Stimulated activated CD4-positive, alpha-beta T cell treated with anti-CD3 and anti-CD28 coated beads, Interleukin-12 subunit alpha, Interleukin-12 subunit beta, amount 100 ng/mL, for 4 hours (primary cell): ENCODE results near the gene SGIP1.
"Not testable (repeated sequence)": the region's sequence is repeated elsewhere in the genome, so short reads cannot be mapped to it uniquely, and the experiment has no call there.

ENCODE experiments used
- DNase-seq: peaks from one replicate; pipeline ENCODE4 v3.0.0-alpha.2; 2020

Gene SGIP1

DNA sequence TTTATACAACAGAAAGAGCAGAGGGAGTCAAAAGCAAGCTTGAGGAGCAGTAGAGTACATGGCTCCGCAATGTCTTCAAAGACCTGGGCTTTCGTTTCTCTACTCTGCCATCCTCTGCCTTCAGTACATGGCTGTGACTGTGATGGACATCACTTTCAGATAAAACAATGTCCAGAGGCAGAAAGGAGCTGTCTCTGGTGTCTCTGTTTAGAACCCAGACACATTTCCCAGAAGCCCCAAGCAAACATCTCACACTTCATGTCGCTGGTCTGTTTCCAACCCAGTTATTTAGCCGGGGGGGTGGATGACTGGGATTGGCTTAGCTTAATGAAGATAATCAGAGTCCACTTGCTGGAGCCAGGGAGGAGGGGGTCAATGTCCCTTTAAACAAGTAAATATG is 25.6 kb downstream of the SGIP1 start:
- DNase-seq = no peak

DNA sequence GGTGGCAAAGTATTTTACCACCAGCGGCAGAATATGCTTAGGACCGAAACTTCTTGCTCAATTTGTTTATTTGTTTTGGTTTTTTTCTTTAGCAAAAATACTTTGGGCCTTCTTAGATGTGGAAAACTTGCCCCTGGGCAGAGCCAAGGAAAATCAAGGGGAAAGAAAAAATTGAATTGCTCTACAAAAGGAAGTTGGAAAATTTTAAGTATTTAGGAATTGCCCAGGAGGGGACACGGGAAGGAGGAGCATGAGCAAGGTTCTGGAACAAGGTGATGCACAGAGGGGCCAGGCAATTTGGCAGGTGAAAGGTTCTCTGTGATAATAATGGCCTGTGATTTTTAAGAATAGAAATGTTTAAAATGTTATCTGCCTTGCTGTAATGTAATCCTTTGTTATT is 28.6 kb downstream of the SGIP1 start:
- DNase-seq = no peak

DNA sequence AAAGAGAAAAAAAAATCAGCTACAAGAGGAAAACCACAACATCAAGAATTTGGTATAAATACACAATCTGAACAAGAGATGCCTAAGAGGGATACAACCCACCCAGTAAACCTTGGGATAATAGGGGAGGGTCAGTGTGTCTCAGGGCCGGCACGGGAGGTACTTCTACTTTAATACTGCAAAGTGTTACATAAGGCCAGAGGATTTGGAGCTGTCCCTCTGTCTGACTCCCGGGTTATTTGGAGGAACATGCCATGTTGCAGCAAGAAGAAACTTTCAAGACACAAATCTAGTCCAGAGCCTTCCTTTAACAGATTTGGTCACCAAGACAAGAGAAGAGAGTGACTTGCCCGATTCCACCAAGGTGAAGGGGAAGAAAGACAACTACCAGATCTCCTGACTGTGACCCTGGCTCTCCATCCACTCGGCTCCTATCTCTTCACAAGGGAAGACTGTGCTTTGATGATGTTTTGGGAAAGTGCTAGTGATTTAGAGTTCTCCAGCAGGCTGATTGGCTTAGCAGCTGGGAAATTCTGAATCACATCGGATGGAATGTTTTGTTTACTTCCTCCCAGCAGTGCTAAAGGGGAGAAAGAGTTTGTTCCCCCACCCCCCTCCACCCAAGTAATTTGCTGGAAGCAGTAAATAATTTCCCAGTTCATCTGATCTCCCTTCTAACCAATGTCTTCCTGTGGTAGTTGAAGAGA is 29.3 kb downstream of the SGIP1 start:
- no peak for DNase-seq

DNA sequence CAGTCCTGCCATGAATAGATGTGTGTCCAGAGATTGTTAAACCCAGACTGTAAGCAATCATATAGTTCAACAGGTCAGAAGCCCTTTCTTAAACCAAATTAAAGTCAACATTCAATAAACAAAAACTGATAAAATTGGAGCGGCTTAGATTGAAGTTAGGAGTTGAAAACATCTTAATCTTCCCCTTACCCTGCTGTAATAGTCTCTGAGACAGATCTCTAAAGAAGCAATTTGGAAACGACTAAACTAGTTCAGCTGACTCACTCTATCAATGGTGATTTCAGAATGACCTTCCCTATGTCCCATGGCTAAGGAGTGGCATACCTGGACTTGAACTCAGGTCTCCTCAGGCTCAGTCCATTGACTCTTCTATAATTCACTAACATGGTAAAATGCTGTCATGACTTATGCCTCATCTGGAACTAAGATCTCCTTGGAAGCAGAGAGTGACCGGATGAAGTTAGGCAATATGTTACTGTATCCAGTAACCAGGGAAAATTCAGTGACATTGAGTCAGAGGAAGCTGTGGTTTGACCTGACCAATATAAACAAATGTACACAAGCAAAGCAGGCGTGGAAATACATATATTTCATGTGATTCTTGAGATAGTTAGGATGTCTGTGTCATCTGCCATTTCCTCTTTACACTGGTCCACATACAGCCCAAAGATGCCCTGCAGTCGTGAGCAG is 30.1 kb downstream of the SGIP1 start:
- DNase-seq = no peak

DNA sequence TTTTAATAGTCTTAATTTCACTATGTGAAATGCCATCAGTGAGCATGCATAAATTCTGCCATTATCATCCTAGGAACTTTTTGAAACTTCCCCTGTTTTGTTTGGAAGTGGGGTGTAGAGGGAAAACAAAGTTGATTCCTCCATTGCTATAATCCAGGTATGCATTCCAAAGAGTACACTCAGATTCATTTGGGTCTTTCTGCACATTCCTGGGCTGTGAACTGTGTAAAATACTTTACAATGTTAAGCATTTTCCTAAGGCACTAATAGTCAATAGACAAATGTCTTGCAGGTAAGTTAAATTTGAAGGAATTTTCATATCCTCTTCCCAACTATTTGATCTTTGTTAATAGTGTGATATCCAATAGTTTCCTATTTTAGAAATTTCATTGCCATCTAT is 36.2 kb downstream of the SGIP1 start:
- DNase-seq = no peak

DNA sequence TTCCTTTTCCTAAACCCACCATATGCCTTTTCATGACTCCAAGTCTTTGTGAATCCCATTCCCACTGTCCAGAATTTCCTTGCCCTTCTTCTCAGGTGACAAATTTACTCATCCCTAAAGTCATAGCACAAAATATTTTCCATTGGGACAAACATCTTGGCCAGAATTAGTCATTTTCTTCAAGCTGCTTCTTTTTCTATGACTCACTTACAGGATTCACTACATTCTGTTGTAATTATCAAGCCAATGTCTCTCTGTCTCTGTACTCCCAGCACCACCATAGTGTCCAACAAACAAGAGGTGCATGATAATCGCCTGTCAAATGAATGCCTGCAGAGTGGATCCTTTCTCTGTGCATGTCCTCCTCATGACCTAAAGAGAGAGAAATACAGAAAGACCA is 37.8 kb downstream of the SGIP1 start:
- no peak for DNase-seq

DNA sequence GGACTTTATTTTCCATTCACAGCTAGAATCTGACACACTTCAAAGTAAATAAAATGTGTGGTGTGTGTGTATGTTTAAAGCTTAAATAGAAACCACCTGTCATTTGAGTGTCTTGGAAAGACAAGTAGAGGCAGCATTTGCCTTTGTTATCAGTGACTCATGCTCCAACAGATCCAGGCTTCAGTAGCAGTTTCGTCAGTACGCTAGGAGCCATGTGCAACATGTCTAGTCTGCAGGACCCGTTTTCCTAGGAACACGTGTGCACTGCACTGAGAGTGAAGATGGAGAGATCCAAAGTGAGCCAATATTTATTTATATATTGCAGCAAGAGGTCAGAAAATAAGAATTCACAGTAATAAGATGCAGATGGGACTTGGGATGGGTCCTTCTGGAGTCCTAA is 41.8 kb downstream of the SGIP1 start:
- DNase-seq = no peak

DNA sequence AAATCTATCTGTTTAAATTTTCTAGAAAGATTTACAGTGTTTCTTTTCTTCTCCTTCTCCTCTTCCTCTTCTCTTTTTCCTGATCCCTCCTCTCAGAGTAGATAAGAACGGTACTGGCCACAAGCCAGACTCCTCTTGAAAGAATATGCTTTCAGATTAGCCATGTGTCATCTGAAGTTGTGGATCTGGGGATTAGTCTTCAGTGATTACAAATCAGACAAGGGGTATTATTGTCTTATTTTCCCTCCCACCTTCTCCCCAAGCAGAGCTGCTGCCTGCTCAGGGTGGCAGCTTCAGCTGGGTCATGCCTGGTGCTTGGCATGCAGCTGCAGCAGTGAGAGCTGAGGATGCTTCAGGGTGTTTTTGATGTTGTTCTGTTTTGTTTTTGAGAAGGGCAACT is 42.7 kb downstream of the SGIP1 start:
- DNase-seq = no peak

DNA sequence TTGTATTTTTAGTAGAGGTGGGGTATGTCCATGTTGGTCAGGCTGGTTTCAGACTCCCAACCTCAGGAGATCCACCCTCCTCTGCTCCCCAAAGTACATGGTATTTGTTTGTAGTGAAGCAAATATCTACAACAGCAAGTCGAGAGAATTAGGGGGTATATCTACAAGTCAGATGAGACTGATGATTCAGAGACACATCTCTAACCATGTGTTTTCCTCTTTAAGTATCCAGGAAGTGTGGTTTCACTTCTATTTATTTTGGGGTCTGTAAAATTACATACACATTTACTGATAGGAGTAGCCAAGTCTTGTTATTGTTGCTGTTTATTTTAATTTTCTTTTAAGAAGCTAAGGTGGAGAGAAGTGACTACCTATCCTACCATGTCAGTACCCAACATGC is 44.9 kb downstream of the SGIP1 start:
- no peak for DNase-seq

DNA sequence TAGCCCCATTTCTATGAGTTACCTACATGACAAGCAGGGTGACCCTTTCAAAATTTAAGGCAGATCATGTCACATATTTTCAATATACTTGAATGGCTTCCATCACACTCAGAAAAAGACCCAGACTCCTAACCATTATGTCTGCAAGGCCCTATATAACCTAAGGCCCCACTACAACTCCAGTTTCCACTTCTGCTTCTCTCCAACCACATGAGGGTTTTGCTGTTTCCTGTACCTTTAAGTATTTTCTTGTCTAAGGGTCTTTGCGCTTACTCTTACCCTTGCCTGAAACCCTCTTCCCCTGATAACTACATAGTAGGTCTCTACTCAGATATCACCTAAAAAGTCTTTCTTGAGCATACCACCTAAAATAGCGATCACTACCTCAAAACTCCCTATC is 46.1 kb downstream of the SGIP1 start:
- no peak for DNase-seq

DNA sequence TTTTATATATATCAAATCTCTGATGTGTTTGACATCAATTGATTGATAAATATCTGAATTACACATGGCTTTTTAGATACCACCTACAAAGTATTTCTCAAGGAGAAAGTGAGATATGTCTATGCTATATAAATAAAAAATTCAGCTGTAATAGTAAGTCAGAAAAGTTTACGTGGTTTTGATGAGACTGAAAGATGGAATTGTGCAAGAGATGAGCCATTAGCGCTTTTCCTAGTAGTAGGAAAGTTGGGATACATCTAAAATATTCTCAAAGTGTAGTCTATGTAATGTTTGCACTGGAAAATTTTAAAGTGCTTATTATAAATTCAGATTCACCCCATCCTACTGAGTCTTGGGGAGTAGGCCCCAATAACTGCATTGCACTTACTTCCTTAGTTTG is 49.1 kb downstream of the SGIP1 start:
- DNase-seq = no peak

DNA sequence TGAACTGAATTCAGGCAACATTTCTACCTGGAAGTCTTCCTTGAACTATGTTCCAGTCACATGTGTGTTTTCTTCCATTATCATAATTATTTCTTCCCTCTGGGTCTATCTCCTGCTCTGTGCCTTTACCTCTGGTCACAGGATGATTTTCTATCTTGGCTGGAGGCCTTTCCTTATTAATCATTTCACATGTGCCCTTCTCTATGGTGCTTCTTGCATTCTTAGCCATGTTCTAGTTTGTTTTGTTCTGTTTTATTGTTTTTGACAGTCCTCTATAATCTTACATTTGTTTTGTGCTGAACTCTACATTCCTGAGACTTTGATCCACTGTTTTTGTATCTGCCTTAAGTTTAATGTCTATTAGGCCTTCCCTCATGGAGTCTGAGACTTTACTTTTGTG is 51.0 kb downstream of the SGIP1 start:
- DNase-seq = no peak

DNA sequence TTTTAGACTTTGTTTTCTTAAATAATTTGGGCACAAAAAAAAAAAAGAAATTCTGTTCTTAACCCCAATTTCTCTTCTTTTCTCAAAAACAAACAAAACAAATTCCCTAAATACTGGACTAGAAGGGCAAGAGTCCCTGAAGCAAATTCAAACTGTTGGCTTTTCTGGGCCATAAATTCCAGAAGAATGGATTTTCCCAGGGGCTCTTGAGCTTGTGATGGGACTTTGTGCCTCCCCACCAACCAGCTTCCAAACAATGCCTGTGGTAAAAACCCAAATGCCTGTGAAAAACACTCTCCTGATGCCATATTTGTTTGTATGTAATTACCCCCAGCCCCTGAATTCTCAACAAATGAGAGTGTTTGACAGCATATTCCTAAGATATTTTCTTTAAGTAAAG is 55.4 kb downstream of the SGIP1 start:
- DNase-seq = no peak

DNA sequence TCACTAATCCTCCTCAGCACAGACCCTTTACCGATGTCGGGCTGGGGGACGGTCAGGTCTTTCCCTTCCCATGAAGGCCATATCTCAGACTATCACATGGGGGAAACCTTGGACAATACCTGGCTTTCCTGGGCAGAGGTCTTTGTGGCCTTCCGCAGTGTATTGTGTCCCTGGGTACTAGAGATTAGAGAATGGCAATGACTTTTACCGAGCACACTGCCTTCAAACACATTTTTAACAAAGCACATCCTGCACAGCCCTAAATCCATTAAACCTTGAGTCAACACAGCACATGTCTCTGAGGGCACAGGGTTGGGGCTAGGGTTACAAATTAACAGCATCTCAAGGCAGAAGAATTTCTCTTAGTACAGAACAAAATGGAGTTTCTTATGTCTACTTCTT is 58.2 kb downstream of the SGIP1 start:
- not testable (repeated sequence) for DNase-seq

DNA sequence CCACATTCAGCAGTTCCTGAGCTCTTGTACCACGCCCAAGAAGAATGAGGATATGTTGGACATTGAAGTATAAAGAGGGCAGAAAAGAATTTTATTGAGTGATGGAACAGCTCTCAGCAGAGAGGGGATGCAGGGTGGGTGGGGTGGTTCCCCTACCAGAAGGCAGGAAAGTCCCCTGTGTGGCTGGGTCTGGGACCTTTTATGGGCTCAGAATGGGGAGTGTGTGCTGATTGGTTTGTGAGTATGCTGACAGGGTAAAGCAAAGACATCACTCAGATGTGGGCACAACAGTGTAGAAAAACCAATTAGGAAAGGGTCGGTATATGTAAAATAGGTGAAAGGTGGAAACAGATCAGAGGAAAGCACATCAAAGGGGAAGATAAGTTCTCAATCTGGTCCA is 62.2 kb downstream of the SGIP1 start:
- DNase-seq = no peak

DNA sequence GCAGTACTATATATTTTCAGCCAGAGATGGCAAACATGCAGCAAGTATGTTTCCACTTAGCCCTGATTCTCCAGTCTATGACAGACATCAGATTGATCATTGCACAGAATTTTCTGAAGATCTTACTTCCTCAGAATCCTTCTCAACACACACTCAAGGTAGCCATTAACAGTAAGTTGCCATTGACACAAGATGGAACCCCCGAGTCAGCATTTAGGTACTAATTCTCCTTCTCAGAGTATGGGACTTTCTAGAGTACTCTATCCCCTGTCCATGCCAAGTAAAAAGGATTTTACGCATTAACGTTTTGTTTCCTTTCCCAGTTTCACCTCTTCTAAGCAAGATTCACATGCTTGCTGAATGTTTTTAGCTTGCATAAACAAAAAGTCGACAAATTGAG is 63.5 kb downstream of the SGIP1 start:
- no peak for DNase-seq

DNA sequence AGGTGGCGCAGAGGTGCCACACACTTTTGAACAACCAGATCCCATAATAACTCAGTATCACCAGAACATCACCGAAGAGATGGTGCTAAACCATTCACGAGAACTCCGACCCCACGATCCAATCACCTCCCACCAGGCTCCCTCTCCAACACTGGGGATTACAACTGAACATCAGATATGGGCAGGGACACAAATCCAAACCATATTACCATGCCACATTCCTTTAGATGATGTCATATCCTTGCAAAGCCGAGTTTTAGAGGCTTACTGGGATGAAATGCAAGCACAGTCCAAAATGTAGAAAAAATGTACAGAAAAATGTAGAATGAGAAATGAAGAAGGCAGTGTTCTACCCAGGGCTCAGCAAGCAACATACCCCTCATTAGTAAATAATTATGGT is 64.7 kb downstream of the SGIP1 start:
- DNase-seq = no peak

DNA sequence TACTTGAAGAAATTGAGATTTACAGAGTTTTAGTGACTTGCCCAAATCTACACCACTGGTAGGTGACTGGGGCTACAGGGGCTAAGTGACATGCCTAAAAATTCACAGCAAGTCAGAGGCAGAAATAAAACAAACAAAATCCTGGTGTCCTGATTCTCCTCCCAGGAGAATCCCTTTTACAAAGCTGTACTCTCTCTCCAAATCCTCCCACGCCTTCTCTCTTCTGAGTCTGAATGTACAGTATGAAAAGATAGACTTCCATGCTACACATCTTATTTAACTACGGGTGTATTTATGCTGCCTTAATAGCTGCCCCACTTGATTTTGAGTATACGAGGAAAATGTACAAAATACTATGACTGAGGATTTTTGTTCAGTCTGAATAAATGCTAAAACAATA is 65.4 kb downstream of the SGIP1 start:
- no peak for DNase-seq

DNA sequence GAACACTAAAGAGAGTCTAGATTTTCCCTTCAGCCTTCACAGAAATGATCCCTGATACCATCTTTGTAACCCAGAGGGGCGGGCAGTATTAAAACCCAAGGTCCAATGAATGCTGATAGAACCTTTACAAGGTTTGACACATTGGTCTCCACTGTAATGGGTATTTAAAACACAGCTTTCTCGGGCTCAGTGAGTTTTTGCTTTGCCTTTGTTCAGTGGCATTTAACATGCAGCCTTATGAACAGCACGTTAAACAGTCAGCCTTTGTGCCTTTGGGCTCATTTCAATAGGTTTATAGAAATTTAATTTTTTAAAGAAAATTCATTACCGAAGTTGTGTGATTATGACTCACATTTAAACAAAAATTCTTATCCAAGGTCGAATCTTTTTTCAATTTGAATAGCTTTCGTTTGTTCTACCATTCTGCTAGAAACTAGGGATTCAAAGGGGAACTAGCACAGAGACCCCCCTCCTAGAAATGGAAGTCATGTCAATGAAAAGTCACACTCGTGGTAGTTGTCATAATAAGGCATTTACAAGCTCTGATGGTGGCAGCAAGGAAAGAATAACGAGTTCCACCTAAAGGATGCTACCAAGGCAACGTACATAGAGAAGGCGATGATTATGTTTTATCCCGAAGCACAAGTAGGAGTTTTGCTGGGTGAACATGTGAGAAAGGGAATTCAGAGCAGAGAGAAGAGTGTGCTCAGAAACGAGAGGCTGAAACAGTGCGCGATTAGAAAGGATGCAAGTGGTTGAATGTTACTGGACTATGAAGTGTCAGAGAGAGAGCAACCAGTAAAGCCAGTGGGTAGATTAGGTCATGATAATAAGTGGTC is 66.2 kb downstream of the SGIP1 start:
- no peak for DNase-seq

DNA sequence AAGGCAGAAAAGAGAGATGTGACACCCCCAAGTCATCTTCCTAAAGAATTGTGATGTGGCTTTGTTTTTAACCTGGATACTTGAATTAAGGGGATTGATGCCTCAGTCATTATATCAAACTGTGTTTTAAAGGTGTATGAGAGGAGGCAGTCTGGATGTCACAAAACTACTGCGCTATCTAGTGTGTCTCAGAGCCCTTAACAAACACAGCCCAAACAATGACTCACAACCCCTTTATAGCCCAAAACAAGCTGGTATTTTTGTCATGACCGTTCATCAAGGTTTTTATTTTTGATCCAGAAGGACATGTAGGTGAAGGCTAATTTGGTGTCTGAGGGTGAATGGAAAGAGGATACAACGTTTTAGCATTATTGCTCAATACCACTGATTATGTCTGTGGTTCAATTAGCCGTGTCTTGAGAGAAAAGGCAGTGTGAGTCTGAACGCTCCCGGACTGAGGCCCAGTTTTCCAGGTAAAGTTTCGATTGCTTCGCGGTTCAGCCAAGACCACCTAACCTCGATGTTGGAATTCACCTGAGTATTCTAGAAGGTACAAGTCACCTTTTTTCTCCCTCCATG is 71.6 kb downstream of the SGIP1 start:
- no peak for DNase-seq

DNA sequence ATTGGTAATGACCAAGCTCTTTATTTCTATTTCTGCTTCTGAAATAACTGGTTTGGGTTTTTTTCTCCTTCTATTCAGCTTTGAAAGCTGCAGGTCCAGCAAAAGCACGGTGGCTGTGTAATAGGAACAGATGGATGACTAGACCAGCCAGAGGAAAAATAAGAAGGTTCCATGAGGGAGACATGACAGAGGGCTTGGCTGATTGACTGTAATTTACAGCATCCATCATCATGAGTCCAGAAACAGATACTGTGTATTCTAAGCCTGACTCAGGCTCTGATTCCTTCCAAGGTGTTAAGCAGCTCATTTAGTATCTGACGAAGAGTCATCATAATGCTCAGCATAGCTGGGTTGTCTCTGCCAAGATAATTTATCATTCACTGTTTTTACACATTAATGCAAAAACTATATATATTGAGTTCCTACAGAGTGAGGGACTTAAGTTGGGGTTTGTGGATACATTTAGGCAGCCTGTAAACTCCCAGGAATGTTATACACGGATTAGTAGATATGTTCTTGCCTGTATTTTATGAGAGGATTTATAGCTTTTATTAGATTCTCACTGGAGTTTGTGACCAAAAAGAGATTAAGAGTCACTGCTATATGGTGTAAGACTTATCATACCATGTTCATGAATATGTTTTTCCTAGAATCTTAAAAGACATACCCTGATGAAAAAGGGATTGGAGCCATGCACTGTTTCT is 72.6 kb downstream of the SGIP1 start:
- no peak for DNase-seq

DNA sequence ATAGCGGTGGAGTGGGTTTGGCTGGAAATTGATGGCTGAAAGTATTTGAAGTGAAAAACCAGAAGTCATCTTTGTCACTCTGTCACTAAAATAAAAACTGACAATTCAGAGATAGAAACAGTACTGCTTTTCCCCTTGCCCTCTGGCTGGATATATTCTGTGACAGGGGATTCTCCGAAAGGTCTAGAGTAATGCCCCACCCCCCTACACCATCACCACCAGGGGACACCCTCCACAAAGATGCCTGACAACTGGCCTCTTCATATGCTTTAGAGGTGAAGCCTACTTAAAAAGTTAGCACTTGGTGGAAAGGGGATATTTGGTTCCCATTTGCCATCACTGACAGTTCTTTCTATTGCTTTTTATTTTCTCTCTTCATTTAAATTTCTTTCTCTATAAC is 73.5 kb downstream of the SGIP1 start:
- no peak for DNase-seq

DNA sequence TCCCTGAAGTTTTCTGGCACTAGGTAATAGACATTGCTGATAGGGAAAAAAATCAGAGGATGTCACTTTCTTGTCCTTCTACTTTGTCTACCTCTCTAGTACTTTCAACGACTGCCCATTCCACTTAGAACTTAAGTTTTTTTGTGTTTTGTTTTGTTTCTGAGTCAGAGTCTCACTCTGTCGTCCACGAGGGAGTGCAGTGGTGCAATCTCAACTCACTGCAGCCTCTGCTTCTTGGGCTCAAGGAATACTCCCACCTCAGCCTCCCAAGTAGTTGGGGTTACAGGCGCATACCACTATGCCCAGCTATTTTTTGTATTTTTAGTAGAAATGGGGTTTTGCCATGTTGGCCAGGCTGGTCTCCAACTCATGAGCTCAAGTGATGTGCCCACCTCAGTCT is 79.2 kb downstream of the SGIP1 start:
- DNase-seq = no peak
